ENCODE measurements around the gene NKAIN2. TPM values are rescaled to one million over a fixed set of nuclear protein-coding genes. Genes with fewer than 3 reads are reported as not detected.
"Not testable (repeated sequence)": the region's sequence is repeated elsewhere in the genome, so short reads cannot be mapped to it uniquely, and the experiment has no call there.

NKAIN2 gene
- total and polyA plus RNA-seq, 12 donors = 0.07 to 3.0 (median 0.28) TPM; not detected in 1

DNA sequence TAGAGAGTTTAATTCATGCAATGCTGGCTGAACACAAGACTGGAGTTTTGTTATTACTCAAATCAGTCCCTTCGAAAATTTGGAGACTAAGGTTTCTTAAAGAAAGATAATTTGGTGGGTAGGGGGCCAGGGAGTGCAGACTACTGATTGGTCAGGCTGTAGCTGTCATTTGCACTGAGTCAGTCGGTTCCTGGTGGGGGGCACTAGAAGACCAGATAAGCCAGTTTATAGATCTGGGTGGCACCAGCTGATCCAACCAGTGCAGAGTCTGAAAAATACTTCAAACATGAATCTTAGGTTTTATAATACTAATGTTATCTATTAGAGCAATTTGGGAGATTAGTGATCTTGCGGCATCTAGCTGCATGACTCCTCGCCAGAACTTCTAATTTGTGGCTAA is 530.7 kb downstream of the NKAIN2 start:
- Histone ChIP-seq H3K4me1 (no peaks in the 10 kb centered on the region), H3K27ac (no peak overlapping the region), H3K4me3 (no peak overlapping the region), H3K27me3 (no peaks in the 10 kb centered on the region), H3K36me3 (no peaks in the 10 kb centered on the region), H3K9me3 (peaks cover 0 to 4% (median 0%) of the 10 kb centered on the region in 11 donors)
- DNase-seq (no peak), ATAC-seq (no peak)
- TF ChIP-seq, protein P1, sequence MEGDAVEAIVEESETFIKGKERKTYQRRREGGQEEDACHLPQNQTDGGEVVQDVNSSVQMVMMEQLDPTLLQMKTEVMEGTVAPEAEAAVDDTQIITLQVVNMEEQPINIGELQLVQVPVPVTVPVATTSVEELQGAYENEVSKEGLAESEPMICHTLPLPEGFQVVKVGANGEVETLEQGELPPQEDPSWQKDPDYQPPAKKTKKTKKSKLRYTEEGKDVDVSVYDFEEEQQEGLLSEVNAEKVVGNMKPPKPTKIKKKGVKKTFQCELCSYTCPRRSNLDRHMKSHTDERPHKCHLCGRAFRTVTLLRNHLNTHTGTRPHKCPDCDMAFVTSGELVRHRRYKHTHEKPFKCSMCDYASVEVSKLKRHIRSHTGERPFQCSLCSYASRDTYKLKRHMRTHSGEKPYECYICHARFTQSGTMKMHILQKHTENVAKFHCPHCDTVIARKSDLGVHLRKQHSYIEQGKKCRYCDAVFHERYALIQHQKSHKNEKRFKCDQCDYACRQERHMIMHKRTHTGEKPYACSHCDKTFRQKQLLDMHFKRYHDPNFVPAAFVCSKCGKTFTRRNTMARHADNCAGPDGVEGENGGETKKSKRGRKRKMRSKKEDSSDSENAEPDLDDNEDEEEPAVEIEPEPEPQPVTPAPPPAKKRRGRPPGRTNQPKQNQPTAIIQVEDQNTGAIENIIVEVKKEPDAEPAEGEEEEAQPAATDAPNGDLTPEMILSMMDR (IDR thresholded peaks at IDR 0.05) = no peak
- WGBS, 2 donors = 51 to 53% methylated on average over 4 of the region's 4 CpGs
- intact Hi-C loops (cut with DNase I) = no loop called here

DNA sequence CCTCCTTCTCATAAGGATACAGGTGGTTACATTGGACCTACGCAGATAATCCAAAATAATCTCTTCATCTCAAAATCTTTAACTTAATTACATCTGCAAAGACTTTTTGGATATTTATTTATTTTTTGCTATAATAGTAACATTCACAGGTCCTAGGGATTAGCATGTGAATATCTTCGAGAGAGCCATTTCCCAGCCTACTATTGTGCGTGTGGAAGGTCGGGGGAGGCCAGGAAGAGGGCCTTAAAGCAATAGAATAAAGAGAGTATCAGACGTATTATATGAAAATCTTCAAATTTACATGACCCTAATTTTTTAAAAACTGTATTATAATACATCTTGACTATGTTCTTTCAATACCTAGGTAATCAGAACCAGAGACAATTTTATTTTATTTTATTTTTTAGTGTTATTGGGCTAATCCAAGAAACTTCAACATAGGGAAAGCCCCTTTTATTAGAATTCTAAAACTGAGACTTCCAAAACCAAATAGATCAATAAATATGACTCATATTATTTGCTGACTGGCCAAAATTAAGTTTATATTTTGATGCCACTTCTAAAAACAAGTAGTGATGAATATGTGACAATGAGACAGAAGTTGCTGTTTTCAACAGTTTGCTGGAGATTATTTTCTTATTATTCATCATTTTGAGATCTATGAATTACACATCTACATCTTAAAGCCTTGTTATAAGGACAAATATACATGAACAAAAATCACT is 536.1 kb downstream of the NKAIN2 start:
- Histone ChIP-seq H3K36me3 (no peaks in the 10 kb centered on the region), H3K9me3 (peaks cover 0 to 3% (median 0%) of the 10 kb centered on the region in 11 donors), H3K27me3 (no peaks in the 10 kb centered on the region), H3K4me1 (no peaks in the 10 kb centered on the region), H3K27ac (no peak overlapping the region), H3K4me3 (no peak overlapping the region)
- intact Hi-C loops (cut with DNase I) = no loop called here
- DNase-seq (no peak), ATAC-seq (no peak)
- WGBS, 2 donors = 78 to 84% methylated on average over 5 of the region's 5 CpGs
- TF ChIP-seq, protein P1 (IDR thresholded peaks at IDR 0.05) = no peak

DNA sequence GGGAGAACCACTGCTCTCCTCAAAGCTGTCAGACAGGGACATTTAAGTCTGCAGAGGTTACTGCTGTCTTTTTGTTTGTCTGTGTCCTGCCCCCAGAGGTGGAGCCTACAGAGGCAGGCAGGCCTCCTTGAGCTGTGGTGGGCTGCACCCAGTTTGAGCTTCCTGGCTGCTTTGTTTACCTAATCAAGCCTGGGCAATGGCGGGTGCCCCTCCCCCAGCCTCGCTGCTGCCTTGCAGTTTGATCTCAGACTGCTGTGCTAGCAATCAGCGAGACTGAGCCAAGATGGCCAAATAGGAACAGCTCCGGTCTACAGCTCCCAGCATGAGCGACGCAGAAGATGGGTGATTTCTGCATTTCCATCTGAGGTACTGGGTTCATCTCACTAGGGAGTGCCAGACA is 544.7 kb downstream of the NKAIN2 start:
- DNase-seq; H3K9me3 ChIP-seq; H3K36me3 ChIP-seq; H3K27me3 ChIP-seq; intact Hi-C loops (cut with DNase I); H3K4me3 ChIP-seq; H3K27ac ChIP-seq; H3K4me1 ChIP-seq; ATAC-seq: not testable (repeated sequence)
- 86 to 95% methylated on average over 6 of the region's 6 CpGs for WGBS, 2 donors

- H3K9me3 ChIP-seq = peaks cover 0 to 4% (median 0%) of the 10 kb centered on the region in 11 donors
- ATAC-seq = no peak
- no peaks in the 10 kb centered on the region for H3K4me1 ChIP-seq
- intact Hi-C loops (cut with DNase I) = no loop called here
- TF ChIP-seq, protein P1 (IDR thresholded peaks at IDR 0.05) = no peak
- DNase-seq = no peak
- H3K27ac ChIP-seq = no peak overlapping the region
- H3K4me3 ChIP-seq = no peak overlapping the region
- H3K27me3 ChIP-seq = no peaks in the 10 kb centered on the region
- WGBS, 2 donors = 66 to 73% methylated on average over 4 of the region's 4 CpGs
- no peaks in the 10 kb centered on the region for H3K36me3 ChIP-seq
These were observed 551.5 kb downstream of the NKAIN2 start for GRCh38 chr6:124355146-124355545.

GRCh38 chr6:124356276-124356810 is 552.7 kb downstream of the NKAIN2 start:
- TF ChIP-seq, protein P1 (IDR thresholded peaks at IDR 0.05) = no peak
- DNase-seq (no peak), ATAC-seq (no peak)
- Histone ChIP-seq H3K4me1 (no peaks in the 10 kb centered on the region), H3K4me3 (no peak overlapping the region), H3K27me3 (no peaks in the 10 kb centered on the region), H3K9me3 (peaks cover 0 to 5% (median 0%) of the 10 kb centered on the region in 11 donors), H3K36me3 (no peaks in the 10 kb centered on the region), H3K27ac (no peak overlapping the region)
- intact Hi-C loops (cut with DNase I) = no loop called here
- WGBS, 2 donors = 67 to 79% methylated on average over 5 of the region's 5 CpGs

Data from heart right ventricle (tissue), 16 donors.